Testis (tissue), 2 donors: ENCODE data around the gene ARIH2.

Experiments used
- CTCF ChIP-seq, 3 experiments: fragments of 450-650 bp in 2 of 3; fragments of 200-600 bp in 1 of 3; sonication (generic) in 1 of 3; IDR thresholded peaks; one replicate each; pipeline ENCODE4 v1.5.1; 2016 to 2019; ENCODE audit warnings: antibody characterized with exemption in 3 of 3, mild to moderate bottlenecking in 2 of 3, moderate library complexity in 1 of 3
- POLR2A ChIP-seq: fragments of 450-650 bp; IDR thresholded peaks from one replicate; pipeline ENCODE4 v1.6.1; 2017; ENCODE audit warnings: antibody characterized with exemption, mild to moderate bottlenecking, moderate library complexity

- no peak for TF ChIP-seq CTCF (IDR thresholded peaks at IDR 0.05)
- no peak for TF ChIP-seq POLR2A
These were observed 3.3 kb upstream of the ARIH2 start for GRCh38 chr3:48915296-48915695.
